Epithelial cell of esophagus (primary cell): ENCODE results near the gene PPFIBP1.
A peak's percentile ranks its signal among the peaks of the same experiment; 100 is the strongest.

ENCODE experiments used
- DNase-seq: peaks from one replicate; pipeline ENCODE4 v3.0.0; 2010; ENCODE audit warnings: low read depth
- H3K4me3 ChIP-seq: 2 replicates; pipeline ENCODE4 v1.5.1; 2011; ENCODE audit warnings: mild to moderate bottlenecking, low read length, control low read depth
- CTCF ChIP-seq: IDR thresholded peaks from 2 replicates; pipeline ENCODE4 v1.5.1; 2011; ENCODE audit warnings: low read depth, mild to moderate bottlenecking, low read length, control low read depth, inconsistent platforms; ENCODE audit not compliant: insufficient read depth; ENCODE audit errors: missing control alignments

The PPFIBP1 gene

GRCh38 chr12:27693403-27693802 lies 169.4 kb downstream of the PPFIBP1 start:
- DNase-seq = no peak

DNA sequence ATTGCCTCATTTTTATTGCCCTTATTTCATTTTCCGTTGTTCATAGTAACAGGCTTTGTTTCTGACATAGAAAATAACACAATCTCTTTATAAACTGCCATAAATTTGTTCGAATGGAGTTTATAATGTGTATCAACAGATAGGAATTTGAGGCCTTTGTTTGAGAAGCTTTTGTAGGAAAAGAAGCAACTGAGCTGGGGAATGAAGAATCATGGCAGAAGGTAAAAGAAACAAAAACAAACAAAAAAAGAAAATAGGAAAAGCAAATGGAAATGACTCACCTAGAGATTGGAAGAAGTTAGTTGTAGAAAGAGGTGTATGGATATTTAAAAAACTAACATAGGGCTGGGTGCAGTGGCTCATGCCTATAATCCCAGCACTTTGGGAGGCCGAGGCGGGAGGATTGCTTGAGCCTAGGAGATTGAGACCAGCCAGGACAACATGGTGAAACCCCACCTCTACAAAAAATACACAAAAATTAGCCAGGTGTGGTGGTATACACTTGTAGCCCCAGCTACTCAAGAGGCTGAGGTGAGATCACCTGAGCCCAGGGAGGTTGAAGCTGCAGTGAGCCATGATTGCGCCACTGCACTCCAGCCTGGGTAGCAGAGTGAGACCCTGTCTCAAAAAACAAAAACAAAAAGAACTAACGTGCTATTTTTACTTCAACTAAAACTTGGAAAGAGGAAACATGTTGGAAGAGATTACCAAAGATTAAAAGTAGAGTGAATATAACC lies 171.7 kb downstream of the PPFIBP1 start:
- no peak for DNase-seq
- TF ChIP-seq CTCF = no peak
- no peak overlapping the region for H3K4me3 ChIP-seq

More at GRCh38 chr12:27693403-27693802, 169.4 kb downstream of the PPFIBP1 start:
- TF ChIP-seq CTCF = no peak
- H3K4me3 ChIP-seq = no peak overlapping the region

- no peak for DNase-seq
- no peak for TF ChIP-seq CTCF
- H3K4me3 ChIP-seq = no peak within 1 kb of the TSS
These were observed 172.3 kb downstream of the PPFIBP1 start, which contains the start of gene REP15 for GRCh38 chr12:27696293-27696652. Gene REP15, plus strand, starts transcription at chr12:27696447. Its CDS starts 116 bp downstream, at chr12:27696563.

DNA sequence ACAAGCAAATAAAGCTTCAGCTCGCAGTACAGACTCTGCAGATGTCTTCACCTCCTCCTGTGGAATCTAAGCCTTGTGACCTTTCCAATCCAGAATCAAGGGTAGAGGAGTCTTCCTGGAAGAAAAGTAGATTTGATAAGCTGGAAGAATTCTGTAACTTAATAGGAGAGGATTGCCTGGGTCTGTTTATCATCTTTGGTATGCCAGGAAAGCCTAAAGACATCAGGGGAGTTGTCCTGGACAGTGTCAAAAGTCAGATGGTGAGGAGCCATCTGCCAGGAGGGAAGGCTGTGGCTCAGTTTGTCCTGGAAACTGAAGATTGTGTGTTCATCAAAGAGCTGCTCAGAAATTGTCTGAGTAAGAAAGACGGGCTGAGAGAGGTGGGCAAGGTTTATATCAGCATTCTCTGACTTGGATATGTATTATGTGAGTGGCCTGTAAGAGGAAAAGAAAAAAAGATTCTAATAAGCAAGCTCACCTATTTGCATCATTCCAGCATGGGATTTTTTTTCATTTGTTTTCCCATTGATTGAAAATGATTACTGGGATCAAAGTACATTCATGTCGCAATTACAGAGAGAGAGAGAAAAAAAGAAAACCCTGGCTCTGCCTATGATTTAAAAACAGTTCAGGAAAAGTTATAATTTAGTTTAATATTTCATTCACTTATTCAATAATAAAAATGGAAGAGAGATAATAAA lies 173.0 kb downstream of the PPFIBP1 start:
- DNase-seq = no peak
- no peak overlapping the region for H3K4me3 ChIP-seq
- no peak for TF ChIP-seq CTCF

DNA sequence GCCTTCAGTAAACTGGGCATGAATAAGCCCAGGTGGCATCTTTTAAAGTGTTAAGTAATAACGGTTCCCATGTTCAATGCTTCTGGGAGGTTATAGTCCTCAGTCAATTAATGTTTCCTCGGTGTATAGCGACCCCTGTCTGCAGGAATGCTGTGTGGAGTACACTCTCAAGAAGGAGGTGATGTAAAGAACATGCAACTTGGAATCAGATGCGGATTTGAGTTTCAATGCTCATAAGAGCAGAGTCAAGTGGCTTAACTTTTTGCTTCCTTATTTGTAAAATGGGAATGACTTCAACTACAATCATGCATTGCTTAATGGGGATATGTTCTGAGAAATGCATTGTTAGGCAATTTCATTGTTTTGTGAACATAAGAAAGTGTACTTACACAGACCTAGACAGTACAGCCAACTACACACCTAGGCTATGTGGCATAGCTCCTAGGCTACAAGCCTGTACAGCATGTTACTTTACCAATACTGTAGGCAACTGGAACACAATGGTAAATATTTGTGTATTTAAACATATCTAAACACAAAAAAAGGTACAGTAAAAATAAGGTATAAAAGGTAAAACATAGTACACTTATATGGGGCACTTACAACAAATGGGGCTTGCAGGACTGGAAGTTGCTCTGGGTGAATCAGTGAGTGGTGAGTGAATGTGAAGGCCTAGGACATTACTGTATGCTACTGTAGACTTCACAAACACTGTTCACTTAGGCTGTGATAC lies 179.9 kb downstream of the PPFIBP1 start:
- peak; percentile 95 for TF ChIP-seq CTCF
- H3K4me3 ChIP-seq = no peak overlapping the region
- DNase-seq = peak; percentile 92

DNA sequence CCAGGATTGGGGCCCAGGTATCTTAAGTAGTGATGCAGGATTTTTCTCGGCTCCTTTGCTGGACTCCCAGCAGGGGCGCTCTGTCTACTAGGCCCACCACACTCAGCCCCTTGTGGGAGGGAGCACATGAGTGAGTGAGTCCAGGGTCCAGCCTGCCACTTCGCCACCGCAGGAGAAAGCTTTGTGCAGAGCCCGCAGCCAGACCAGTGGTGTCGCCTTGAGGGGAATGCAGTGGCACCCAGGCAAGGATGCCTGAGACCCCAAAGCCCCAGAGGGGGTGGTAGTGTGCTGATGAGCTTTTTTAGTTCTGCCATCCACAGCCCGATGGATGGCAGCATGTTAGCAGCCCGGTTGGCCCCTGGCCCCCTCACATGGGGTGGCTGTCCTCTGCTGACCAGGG lies 181.3 kb downstream of the PPFIBP1 start:
- DNase-seq = no peak
- no peak overlapping the region for H3K4me3 ChIP-seq
- no peak for TF ChIP-seq CTCF
